Activated CD4-positive, alpha-beta T cell treated with anti-CD3 and anti-CD28 coated beads for 24 hours (primary cell): ENCODE measurements around the gene RSPH1.
"Not testable (repeated sequence)": the region's sequence is repeated elsewhere in the genome, so short reads cannot be mapped to it uniquely, and the experiment has no call there.

ENCODE experiments used
- DNase-seq, 2 donors: peaks; one replicate each; pipeline ENCODE4 v3.0.0-alpha.2; 2020; ENCODE audit warnings: low read depth in 2 of 2

Gene RSPH1

DNA sequence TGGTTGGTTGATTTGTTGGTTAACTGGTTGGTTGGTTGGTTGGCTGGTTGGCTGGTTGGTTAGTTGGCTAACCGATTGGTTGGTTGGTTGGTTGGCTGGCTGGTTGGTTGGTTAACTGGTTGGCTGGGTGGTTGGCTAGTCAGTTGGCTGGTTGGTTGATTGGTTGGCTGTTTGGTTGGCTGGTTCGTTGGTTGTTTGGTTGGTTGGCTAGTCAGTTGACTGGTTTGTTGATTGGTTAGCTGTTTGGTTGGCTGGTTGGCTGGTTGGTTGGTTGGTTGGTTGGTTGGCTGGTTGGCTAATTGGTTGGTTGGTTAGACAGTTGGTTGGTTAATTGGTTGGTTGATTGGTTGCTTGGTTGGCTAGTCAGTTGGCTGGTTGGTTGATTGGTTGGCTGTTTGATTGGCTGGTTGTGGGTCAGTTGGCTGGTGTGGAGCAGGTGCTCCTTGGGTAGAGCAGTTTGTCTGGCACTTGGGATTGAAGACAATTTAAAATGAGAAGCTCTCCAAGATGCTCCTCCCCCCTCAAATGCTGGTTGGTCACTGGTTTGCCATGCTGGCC lies 6.9 kb downstream of the RSPH1 start:
- no peak for DNase-seq

DNA sequence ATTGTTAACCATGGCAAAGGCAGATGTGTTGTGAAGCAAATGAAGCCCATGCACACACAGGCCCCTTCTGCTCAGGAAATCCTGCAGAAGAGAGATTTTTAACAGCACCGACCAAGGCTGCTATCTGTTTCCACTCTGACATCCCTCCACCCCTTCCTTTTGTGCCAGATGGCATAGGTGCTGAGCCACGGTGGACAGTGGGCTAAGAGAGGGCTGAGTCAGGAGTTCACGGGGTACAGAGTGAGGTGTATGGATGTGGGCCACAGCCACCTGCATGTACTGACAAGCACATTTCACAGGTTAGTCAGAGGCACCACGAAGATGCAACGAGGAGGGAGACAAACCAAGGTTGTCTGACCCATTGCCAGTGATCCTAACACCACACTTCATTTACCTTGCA lies 9.5 kb downstream of the RSPH1 start:
- DNase-seq, result no peak

DNA sequence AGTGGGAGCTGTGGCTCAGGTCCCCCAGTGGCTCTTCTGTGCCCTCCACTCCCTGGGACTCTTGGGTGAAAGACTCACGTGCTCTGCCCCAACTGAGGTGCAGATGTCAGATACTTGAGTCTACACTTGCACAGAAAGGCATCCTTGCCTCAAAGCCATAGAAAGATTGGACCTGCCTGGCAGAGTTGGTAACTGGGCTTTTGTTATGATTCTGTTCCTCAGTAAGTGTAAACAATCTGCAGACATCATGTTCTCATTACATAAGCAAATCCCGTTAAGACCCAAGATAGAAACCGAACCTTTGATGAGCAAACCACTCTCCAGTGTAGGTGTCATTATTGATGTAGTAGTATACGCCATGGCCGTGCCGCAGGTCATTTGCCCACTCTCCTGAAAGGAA lies 10.0 kb downstream of the RSPH1 start:
- DNase-seq, result no peak

DNA sequence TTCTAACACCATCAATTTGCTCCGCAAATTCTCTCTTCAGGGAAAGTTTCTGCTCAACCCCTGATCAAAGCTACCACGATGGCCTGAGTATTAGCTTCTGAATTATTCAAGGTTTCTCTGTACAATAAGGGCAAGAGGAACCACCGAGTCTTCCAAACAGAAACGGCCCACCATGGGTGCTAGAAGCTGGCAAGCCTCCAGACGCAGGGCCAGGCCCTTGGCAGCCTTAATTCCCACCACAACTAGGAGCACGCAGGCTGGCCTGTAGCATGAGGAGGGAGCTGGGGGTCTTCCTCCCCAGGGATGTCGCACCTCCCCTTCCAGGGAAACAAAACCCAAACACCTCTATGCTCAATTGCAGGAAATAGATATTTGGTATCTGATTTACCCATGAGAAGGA lies 11.1 kb downstream of the RSPH1 start:
- no peak for DNase-seq

DNA sequence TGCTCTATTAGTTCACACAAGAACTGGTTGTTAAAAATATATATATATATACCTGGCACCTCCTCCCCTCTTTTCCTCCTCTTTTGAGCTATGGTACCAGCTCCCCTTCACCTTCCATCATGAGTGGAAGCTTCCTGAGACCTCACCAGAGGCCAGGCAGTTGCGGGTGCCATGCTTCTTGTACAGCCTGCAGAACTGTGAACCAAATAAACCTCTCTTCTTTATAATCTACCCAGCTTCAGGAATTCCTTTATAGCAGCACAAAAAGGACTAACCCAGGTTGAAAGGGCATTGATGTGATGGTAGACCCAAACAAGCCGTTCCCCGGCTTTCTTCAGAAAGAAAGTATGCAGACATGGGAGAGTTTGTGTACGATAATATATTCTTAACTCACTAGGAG lies 14.9 kb downstream of the RSPH1 start:
- DNase-seq, result no peak

DNA sequence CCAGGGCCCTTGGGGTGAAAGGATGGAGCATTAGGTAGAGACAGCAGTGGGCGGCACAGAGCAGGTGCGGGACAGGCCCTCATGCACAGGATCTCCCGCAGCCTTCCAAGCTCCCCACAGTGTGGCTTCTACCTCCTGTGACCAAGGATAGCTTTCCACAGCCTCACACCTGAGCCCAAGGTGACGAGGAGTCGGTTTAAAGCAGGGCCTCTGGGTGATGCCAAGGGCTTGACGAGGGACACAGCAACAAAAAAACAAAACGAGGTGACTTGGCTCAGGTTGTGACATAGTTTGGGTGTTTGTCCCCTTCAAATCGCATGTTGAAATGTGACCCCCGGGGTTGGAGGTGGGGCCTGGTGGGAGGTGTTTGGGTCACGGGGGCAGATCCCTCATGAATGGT lies 15.3 kb downstream of the RSPH1 start:
- no peak for DNase-seq

DNA sequence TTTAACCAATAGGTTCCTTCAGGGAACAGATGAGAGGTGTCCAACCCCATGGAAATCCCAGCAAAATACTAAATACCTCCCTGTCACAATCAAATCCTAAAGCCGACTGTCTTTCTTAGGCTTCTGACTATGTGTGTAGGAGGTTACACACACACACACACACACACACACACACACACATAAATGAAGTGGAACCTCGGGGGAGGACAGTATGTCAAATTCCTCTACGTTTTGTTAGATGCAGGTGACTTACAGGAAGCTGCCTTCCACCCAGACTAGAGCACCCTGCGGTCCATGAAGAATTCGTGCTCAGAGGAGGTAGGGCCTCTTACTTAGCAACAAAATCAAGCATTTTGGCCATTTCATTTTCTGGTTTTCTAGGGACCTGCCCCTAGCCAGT lies 16.4 kb downstream of the RSPH1 start:
- DNase-seq, result no peak

DNA sequence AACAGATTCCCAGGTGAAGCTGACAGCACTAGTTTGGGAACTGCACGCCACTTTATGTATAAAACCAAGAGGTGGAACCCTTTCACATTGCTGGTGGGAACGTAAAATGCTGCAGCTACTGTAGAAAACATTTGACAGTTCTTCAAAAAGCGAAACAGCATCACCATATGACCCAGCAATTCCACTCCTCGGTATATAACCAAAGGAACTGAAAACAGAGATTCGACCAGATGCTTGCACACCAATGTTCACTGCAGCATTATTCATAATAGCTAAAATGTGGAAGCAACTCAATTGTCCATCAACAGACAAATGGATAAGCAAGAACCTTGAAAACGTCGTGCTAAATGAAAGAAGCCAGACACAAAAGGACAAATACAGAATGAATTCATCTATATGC lies 17.5 kb downstream of the RSPH1 start:
- DNase-seq, result no peak

DNA sequence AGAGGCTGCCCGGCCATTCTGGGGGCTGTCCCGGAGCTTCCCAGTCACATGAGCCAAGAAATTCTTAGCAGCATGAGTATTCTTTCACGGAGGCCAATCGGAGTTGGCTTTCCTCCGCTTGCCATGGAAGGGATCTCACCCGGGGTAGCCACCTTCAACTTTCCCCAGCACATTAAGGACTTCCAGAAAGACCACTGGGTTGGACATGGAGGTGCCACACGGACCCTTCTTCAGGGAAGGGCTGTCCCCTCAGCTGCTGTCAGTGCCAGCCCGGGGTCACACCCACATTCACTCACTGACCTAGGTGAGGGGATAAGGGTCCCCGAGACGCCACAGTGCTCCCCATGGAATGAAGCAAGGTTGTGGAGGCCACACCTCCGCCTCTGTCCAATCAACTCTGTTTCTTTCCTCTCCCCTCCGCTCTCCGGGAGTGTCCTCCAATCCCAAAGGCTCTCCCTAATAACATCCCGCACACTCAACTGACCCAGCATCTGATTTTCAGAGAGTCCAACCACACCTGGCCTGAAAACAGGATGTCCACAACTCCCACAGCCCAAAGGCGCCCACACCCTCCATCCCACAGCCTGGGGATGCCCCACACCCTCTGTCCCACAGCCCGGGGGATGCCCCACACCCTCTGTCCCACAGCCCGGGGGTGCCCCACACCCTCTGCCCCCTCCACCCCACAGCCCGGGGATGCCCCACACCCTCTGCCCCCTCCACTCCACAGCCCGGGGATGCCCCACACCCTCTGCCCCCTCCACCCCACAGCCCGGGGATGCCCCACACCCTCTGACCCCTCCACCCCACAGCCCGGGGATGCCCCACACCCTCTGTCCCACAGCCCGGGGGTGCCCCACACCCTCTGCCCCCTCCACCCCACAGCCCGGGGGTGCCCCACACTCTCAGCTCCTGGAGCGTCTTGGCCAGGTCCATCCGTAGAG lies 19.4 kb downstream of the RSPH1 start:
- DNase-seq, result no peak

DNA sequence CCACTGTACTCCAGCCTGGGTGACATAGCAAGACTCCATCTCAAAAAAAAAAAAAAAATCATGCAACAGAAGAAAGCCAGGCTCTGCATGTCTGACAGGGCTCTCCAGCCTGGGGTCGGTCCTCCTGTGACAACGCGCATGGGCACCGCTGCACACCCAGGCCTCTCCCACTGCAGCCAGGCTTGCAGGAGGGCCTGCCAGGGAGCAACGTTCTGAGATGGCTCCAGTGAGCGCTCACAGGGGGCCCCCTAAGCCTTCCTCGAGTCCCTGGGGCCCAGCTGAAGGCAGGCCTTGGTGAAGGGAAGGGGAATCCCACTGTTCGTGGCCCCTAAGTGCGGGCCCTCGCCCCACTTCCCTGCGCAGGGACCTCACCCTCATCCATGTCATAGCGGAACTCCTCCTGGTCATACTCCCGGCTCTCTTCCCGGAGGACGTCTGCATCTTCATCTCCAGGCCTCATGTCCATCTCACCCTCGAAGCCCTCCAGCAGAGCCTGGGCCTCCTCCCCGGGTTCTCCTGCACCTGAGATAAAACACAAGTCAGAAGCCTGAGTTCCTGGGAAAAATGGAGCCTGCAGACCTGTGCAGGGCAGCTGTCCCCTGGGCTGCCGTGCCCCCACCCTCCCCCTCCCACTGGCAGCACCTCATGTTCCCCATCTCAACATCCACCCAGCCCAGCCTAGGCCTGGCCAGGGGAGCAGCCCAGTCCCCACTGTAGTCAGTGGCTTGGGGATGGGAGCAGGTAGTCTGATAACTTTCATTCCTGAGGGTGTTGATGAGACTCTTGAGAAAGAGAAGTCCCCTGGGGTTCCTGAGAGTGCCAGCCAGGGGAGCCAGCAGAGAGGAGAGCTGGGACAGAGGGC lies 20.3 kb downstream of the RSPH1 start:
- no peak for DNase-seq

DNA sequence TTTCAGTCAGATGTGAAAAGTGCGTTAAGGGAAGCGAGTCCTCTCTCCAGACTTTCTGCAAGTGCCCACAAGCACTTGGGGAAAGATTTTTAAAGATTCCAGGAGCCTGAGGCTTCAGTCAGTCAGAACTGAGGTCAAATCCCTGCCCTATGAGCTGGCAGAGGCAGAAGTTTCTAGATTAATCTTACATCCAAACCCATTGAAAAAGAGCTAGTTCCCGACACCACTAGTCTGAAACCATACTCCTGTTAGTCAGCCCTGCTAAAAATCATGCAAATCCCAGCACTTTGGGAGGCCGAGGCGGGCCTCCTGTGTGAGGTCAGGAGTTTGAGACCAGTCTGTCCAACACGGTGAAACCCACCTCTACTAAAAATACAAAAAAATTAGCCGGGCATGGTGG lies 21.0 kb downstream of the RSPH1 start:
- no peak for DNase-seq

DNA sequence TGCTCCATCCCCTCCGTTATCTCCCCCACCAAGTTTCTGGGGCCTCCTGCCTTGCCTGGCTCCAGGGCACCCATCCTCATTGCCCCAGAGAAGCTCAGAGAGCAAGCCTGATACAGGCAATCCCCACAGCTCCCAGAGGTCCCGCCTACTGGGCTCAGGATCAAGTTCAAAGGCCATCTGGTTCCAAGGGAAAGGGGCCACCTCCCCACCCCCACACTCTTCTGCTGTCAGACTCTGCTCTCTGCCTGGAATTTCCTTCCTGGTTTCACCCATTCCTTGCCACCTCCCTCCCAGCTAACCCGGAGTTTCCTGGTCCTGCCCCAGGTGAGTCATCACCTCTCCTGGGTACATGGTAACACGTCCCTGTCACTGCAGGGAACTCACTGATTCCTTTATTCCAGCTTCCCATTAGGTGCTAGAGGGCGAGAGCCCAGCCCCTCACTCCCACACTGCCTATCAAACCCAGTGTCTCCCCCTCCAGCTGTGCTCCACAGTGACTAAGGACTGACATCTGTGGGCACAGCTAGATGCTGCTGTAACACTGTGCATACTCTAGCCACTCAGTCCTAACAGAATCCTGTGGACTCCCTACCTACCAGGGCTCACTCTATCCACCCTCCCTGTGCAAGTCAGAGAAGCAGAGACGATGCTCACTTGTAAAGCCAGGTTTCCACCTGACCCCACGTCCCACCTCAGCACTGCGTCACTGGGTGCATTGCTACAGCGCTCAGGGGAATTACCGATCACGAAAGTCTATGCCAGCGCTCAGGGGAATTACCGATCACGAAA lies 21.8 kb downstream of the RSPH1 start:
- no peak for DNase-seq

DNA sequence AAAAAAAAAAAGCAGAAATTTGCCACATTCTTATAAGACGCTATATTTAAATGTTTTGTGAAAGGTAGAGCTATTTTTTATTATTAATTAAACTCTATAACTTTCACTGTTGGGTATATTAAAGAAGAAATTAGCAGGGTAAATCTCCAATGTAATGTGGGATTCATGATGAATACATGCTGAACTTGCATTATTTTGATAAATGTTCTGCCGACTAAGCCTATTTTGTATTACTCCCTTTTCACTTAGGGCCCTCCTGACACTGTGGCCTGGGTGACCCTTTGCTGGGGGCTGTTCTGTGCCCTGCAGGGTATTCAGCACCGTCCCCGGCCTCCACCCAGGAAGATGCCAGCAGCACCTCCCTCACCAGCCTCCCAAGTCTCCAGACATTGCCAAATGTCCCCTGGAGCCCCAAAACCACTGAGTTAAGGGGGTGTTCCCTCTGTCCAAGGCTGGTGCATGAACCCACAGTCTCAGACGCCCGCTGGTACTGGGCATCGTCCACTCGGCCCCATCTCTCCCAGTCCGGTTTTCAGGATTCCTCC lies 22.5 kb downstream of the RSPH1 start:
- no peak for DNase-seq

DNA sequence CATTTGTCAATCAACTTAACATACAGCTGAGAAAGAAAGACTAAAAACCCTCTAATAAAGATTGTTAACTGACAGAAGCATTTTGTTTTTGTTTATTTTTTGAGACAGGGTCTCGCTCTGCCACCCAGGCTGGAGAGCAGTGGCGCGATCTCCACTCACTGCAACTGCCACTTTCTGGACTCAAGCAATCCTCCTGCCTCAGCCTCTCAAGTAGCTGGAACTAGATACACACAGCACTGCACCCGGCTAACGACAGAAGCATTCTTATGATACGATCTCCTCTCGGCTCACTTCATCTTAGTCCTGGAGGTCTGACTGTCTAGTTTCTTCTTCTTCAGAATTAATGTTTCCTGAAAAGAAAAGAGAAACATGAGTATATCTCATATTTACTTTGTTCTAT lies 23.5 kb downstream of the RSPH1 start:
- DNase-seq, result no peak

DNA sequence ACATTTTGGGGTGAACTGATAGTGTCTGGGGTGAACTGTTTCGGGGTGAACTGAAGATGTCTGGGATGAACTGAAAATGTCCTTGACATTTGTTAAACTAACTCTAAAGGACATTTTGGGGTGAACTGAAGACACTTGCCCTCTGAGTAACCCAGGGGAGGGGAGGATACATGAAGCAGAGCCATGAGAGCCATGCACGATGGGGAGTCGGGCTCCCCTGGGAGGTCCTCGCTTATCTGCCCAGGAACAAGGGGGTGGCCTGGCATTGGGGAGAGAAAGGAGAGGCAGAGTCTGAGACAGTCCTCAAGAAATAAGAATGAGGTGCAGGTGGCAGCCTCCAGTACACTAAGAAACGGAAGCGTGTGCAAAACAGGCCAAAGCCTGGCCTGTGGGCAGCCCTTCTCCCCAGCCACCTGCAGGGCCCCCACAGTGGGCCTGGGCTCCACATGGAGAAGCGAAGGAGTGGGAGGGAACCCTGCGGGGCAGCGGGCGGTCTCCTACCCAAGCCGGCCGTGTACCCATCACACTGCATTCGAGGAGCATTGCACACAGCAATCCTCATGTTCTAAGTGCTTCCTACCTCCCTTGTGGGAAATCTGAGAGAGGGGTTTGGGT lies 24.2 kb downstream of the RSPH1 start:
- no peak for DNase-seq

DNA sequence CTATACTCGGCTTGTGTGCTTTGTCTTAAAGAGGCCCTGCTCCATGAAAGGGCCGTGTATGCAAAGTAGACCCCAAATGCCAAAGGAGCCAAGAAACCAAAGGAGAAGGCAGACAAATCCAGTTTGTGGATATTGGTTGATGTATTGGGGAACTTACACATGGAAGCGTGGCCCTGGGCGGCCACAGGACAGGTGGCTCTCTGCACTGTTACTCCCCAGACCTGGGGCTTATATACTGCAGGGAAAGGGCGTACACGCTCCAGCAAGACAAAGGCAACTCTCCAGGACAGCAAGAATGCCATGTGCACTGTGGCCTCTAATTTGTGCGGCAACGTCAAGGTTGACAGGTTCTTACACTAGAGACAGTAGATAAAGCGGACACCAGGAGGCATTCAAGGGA lies 24.8 kb downstream of the RSPH1 start:
- DNase-seq, result no peak

DNA sequence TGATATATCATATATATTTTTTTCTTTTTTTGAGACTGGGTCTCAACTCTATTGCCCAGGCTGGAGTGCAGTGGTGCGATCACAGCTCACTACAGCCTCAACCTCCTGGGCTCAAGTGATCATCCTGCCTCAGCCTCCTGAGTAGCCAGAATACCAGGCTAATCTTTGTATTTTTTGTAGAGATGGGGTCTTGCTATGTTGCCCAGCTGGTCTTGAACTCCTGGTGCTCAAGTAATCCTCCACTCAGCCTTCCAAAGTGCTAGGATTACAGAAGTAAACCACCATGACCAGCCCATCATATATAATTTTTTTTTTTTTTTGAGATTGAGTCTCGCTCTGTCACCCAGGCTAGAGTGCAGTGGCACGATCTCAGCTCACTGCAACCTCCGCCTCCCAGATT lies 26.3 kb downstream of the RSPH1 start:
- DNase-seq, result not testable (repeated sequence)

DNA sequence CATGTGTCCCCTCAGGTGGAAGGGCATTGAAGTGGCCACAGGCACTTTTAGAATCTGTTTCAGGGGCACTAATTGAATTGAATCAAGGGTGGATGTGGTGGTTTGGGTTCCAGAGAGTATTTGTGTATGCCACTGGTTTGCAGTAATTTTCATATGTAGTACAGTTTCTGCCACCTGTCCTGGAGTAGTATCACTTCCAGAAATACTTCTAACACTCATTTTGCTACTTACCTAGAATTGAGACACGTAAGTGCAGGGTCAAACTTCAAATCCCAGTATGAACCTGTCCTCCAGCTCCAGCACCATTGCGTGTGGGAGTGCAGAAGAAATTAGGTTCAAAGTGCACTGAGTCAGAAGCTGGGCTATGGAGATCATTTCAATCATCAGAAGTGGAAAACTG lies 26.8 kb downstream of the RSPH1 start:
- no peak for DNase-seq

DNA sequence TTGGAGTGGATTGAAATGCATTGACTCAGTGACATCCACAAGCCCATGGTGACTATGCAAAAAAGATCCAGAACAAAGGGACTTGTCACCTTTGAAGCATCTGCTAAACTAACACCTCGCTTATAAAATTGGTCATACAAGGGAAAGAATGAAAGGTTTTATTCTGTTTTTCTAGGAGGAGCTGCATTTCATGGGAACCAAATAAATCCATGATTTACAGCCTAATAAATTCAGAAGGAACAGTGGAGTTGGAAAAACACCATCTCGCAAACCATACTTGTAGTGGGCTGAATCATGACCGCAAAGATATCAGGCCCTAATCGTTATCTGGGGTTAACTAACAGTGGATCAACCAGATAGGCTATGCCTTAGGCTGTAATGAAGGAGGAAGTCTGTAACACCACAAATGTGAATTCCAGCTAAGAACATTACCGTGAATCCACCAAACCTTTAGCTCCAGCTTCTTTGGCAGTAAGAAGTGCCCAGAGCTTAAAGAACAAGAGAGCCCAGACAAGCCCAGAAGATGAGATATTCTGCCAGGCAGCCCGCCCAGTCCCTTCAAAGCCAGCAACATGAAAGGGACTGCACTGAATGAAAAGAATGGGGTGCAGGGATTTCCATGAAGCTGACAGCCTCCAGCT lies 27.4 kb downstream of the RSPH1 start:
- DNase-seq, result no peak

DNA sequence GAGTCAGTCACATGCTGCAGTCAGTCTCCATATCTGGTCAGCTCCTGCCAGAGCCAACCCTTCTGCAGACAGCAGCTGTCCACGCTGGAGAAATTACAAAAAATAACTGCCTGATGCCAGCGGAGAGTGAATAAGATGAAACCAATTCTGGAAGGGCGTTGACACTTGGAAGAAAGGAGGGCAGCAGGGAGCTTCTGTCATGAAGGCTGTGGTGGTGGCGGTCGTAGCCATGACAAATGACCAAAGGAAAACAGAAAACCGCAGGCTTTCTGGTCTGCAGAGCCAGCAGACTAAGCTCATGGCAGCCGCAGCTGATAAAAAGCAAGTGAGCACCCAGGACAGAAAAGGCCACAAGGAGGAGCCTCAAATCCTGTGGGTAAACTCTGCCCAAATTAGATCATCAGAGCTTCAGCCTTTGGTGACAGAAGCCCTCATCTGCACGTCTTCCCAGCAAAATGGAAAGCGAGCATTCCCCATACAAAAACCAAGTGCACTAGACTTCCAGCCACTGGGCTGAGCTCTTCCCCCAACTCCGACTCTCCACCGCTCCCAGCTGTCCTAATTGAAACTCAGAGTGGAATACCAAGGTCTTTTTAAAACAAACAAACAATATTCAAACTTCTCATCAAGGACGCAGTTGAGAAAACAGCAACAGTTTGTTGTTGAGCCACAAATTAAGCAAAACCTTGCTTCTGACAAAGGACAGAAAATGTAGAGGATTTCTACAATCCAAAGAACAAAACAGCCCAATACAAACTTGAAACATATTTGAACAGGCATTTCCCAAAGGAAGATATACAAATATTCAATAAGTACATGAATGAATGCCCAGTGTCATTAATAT lies 28.7 kb downstream of the RSPH1 start:
- no peak for DNase-seq
